Activated B cell treated with CpG ODN at 0.5 μM for 24 hours (primary cell): ENCODE measurements around the gene DNAJA3. TPM values are rescaled to one million over a fixed set of nuclear protein-coding genes. Genes with fewer than 3 reads are reported as not detected.

Source experiments
- ATAC-seq: fragments of 200-7000 bp; cut with Tn5 transposase; one replicate; pipeline ENCODE4 v1.10.0; 2021; ENCODE audit warnings: low read depth, mild to moderate bottlenecking, moderate library complexity
- CTCF ChIA-PET: fragments of 350-600 bp; sonication (Branson Sonifier 250); formaldehyde crosslinking; loops from one replicate; lab custom pipeline; 2021; ENCODE audit warnings: antibody characterized with exemption; lab: Charles Lee
- POLR2A ChIA-PET: fragments of 350-600 bp; sonication (Branson Sonifier 250); formaldehyde crosslinking; loops from one replicate; lab custom pipeline; 2021; ENCODE audit warnings: antibody characterized with exemption; lab: Charles Lee
- DNase-seq: peaks from one replicate; pipeline ENCODE4 v3.0.0; 2022
- H3K27ac Mint-ChIP-seq: one replicate; pipeline ENCODE4 v1.8.0; 2020; ENCODE audit warnings: mixed read lengths
- H3K27me3 Mint-ChIP-seq: one replicate; pipeline ENCODE4 v1.8.0; 2021; ENCODE audit warnings: mixed read lengths
- H3K36me3 Mint-ChIP-seq: one replicate; pipeline ENCODE4 v1.8.0; 2021; ENCODE audit warnings: low read depth, mixed read lengths
- H3K4me1 Mint-ChIP-seq: one replicate; pipeline ENCODE4 v1.8.0; 2021; ENCODE audit warnings: mixed read lengths
- H3K4me3 Mint-ChIP-seq: one replicate; pipeline ENCODE4 v1.8.0; 2020; ENCODE audit warnings: mild to moderate bottlenecking, mixed read lengths
- H3K9me3 Mint-ChIP-seq: one replicate; pipeline ENCODE4 v1.8.0; 2020; ENCODE audit warnings: mixed read lengths
- intact Hi-C: fragments of 100-400 bp; cut with micrococcal nuclease; formaldehyde crosslinking; loops from one replicate; pipeline ENCODE4 v1.15.1; 2024
- total RNA-seq: library from RNA; stranded (reverse); gene quantifications from 2 replicates; pipeline ENCODE4 v1.2.3, GENCODE V29; 2022
- TF ChIP-seq, protein P1 (sequence below): fragments of 200-600 bp; IDR thresholded peaks from one replicate; pipeline ENCODE4 v1.8.0; 2022; ENCODE audit warnings: antibody characterized with exemption, mild to moderate bottlenecking

DNAJA3 gene
- total RNA-seq, 1 donor from 2014 or later = 62.6 TPM

DNA sequence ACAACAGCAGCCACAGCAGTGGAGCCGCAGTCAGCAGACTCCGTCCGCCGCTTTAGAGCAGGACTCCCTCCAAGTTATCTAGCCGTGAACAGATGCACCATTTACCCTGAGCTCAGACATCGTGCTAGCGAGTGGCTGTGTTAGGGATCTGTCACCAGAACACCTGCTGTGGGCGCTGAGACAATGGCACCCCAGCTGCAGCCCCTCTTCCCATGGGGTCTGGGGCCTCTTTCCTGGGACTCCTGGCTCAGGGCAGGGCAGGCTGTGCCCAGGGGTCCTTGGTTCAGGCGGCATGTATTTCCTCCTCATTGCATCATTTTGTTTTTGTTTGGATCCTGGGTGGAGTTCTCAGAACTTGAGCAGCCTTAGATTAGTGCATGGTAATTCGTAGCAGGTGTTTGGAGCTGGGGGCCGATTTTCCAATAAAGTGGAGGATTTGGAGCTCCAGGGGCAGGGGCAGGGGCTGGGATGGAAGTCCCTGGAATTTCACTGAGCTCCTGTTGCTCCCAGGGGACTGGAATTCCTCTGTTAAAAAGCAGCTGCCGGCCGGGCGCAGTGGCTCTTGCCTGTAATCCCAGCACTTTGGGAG is 25.4 kb downstream of the DNAJA3 start:
- ChIA-PET POLR2A (no interaction called here), CTCF (interaction anchor here (0.7 kb wide), 1 partner anchor 123 kb away, joined by 3 read pairs; no protein-coding TSS in a partner anchor)
- Mint-ChIP-seq H3K27ac (no peak overlapping the region), H3K27me3 (no peaks in the 10 kb centered on the region), H3K4me1 (no peaks in the 10 kb centered on the region), H3K4me3 (no peak overlapping the region), H3K36me3 (peaks cover 80% of the 10 kb centered on the region), H3K9me3 (no peaks in the 10 kb centered on the region)
- ATAC-seq (no peak), DNase-seq (no peak)
- TF ChIP-seq, protein P1, sequence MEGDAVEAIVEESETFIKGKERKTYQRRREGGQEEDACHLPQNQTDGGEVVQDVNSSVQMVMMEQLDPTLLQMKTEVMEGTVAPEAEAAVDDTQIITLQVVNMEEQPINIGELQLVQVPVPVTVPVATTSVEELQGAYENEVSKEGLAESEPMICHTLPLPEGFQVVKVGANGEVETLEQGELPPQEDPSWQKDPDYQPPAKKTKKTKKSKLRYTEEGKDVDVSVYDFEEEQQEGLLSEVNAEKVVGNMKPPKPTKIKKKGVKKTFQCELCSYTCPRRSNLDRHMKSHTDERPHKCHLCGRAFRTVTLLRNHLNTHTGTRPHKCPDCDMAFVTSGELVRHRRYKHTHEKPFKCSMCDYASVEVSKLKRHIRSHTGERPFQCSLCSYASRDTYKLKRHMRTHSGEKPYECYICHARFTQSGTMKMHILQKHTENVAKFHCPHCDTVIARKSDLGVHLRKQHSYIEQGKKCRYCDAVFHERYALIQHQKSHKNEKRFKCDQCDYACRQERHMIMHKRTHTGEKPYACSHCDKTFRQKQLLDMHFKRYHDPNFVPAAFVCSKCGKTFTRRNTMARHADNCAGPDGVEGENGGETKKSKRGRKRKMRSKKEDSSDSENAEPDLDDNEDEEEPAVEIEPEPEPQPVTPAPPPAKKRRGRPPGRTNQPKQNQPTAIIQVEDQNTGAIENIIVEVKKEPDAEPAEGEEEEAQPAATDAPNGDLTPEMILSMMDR = no peak
- intact Hi-C loops = no loop called here

DNA sequence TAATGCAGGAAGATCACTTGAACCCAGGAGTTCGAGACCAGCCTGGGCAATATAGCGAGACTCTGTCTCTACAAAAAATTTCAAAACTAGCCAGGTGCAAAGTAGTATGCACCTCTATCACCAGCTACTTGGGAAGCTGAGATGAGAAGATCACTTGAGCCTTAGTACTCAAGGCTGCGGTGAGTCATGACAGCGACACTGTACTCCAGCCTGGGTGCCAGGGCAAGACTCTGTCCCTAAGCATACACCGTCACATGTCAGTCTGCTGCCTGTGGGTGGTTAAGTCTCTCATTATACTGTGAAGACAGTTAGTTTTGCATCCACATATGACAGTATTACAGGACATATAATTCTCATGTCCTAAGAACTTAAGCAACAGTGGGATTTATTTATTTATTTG is 27.0 kb downstream of the DNAJA3 start:
- POLR2A ChIA-PET = no interaction called here
- CTCF ChIA-PET = no interaction called here
- Mint-ChIP-seq H3K27ac (no peak overlapping the region), H3K4me1 (no peaks in the 10 kb centered on the region), H3K27me3 (no peaks in the 10 kb centered on the region), H3K4me3 (no peak overlapping the region), H3K9me3 (no peaks in the 10 kb centered on the region), H3K36me3 (peaks cover 77% of the 10 kb centered on the region)
- DNase-seq = no peak
- TF ChIP-seq, protein P1 = no peak
- no peak for ATAC-seq
- intact Hi-C loops = no loop called here

DNA sequence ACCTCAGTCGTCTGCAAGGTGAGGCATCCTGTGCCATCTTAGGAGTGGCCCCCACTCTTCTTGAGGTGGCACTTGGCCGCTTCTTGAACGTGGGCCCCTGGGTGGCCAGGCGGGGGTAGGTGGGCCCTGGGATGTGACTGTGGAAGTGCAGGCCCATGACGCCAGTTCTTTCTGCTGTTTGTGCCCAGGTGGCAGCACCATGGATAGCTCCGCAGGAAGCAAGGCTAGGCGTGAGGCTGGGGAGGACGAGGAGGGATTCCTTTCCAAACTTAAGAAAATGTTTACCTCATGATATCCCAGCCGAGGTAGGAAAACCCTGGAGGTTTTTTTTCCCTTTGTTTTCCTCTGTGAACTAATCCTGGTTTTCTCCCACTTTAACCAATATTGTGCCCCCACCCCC is 29.0 kb downstream of the DNAJA3 start:
- H3K4me3 Mint-ChIP-seq = no peak overlapping the region
- peaks cover 72% of the 10 kb centered on the region for H3K36me3 Mint-ChIP-seq
- no peaks in the 10 kb centered on the region for H3K9me3 Mint-ChIP-seq
- TF ChIP-seq, protein P1 = no peak
- intact Hi-C loops = no loop called here
- no peaks in the 10 kb centered on the region for H3K27me3 Mint-ChIP-seq
- no peak for ATAC-seq
- H3K4me1 Mint-ChIP-seq = no peaks in the 10 kb centered on the region
- no peak for DNase-seq
- POLR2A ChIA-PET = no interaction called here
- H3K27ac Mint-ChIP-seq = no peak overlapping the region
- CTCF ChIA-PET = no interaction called here

DNA sequence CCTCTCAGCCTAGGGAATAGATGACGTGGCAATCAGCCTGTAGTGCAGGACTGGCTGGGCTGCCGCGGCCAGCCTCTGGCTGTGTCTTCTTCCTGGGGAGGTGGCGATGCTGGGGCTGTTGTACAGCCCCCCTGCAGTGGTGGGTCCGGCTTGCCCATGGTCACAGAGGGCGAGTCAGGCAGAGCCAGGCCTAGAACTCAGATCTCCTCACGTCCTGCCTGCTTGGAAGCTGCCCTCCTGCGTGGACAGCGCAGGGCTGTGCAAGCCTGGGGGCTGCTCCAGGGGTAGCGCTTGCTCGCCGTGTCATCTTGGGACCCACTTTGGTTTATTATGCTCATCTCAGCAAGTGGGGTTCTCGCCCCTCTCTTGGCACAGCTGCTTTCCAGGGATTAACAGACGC is 29.4 kb downstream of the DNAJA3 start:
- DNase-seq (no peak), ATAC-seq (no peak)
- no peak overlapping the region for H3K27ac Mint-ChIP-seq
- H3K4me3 Mint-ChIP-seq = no peak overlapping the region
- TF ChIP-seq, protein P1 = no peak
- peaks cover 71% of the 10 kb centered on the region for H3K36me3 Mint-ChIP-seq
- intact Hi-C loops = no loop called here
- ChIA-PET POLR2A (no interaction called here), CTCF (no interaction called here)
- H3K27me3 Mint-ChIP-seq = no peaks in the 10 kb centered on the region
- no peaks in the 10 kb centered on the region for H3K4me1 Mint-ChIP-seq
- H3K9me3 Mint-ChIP-seq = no peaks in the 10 kb centered on the region

DNA sequence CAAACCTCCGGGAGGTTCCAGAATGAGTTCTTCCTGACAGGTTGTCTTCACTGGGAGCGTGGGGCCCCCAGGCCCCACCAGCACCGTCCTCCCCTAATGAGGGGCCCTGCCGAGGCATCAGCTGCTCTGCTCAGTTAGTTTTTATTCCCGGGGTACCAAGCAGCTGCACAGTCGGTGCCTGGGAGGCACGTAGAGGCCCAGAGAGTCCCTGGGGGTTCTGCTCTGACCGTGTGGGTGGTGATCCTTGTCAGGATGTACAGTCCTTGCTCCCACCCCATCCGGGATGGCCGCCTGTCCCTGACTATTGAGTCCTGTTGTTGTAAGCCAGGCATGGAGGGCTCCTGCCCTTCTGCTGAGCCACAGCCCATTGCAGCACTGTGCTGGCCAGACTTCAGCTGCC is 30.3 kb downstream of the DNAJA3 start:
- ATAC-seq (no peak), DNase-seq (no peak)
- H3K4me1 Mint-ChIP-seq = no peaks in the 10 kb centered on the region
- no peak overlapping the region for H3K4me3 Mint-ChIP-seq
- no peaks in the 10 kb centered on the region for H3K9me3 Mint-ChIP-seq
- TF ChIP-seq, protein P1 = no peak
- ChIA-PET POLR2A (no interaction called here), CTCF (no interaction called here)
- peaks cover 66% of the 10 kb centered on the region for H3K36me3 Mint-ChIP-seq
- no peaks in the 10 kb centered on the region for H3K27me3 Mint-ChIP-seq
- intact Hi-C loops = no loop called here
- H3K27ac Mint-ChIP-seq = no peak overlapping the region
